Stimulated activated CD4-positive, alpha-beta T cell treated with anti-CD3 and anti-CD28 coated beads, Interleukin-1b, Interleukin-23, amount 100 ng/mL, for 1 hour (primary cell): ENCODE data around the gene SPINK1.
"Not testable (repeated sequence)": the region's sequence is repeated elsewhere in the genome, so short reads cannot be mapped to it uniquely, and the experiment has no call there.

Source experiments
- DNase-seq, 2 donors: peaks; one replicate each; pipeline ENCODE4 v3.0.0-alpha.2; 2020; ENCODE audit warnings: low read depth in 2 of 2

Gene SPINK1

DNA sequence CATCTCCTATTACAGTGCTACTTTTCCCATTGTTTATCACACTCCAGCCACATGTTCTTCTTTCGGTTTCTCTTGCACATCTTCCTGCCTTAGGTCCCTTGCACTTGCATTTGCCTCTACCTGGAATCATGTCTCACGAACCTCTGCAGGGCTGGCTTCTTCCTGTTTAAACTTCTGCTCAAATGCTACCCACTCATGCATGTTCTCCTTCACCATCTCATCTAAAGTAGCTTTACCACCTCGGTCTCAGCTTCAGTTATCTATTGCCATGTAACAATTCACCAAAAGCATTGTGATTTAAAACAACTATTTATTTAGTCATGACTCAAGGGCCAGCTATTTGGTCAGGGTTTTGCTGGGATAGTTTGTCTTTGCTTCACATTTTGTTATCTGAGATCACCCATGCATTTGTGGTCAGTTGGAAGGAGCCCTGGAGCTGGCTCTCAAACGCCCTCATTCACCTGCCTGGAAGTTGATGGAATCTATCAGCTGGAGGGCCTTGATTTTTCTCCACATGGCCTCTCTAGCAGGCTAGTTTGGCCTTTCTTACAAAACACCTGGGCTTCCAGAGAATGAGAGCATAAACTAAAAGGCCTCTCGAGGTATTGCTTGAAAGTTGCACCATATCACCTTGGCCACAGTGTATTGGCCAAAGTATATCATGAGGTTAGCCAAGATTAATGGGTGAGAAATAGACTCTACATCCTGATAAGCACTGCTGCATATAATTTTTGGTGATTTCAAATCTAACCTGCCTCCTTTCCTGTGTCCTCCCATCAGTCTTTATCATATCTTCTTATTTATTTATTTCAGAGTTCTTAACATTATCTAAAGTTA lies 21.4 kb downstream of the SPINK1 start:
- DNase-seq: no peak

- no peak for DNase-seq
These were observed 26.4 kb downstream of the SPINK1 start for GRCh38 chr5:147805030-147805454.

DNA sequence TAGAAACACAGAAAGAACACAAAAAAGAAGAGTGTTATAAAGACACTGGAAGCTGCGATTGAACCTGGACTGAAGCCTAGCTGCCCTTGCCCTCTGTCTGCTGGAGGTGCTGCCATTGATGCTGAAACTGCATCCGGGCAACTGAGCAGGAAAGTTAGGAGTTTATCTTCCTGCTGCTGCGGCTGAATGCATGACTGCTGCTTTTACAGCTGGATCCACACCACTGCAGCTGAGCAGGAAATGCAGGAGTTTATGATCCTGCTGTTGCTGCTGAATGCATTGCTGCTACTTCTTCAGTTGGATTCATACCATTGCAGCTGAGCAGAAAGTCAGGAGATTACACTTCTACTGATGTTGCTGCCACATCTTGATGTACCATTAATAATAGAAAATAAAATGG lies 27.1 kb downstream of the SPINK1 start:
- no peak for DNase-seq

GRCh38 chr5:147803926-147804325 lies 27.5 kb downstream of the SPINK1 start:
- DNase-seq: no peak

DNA sequence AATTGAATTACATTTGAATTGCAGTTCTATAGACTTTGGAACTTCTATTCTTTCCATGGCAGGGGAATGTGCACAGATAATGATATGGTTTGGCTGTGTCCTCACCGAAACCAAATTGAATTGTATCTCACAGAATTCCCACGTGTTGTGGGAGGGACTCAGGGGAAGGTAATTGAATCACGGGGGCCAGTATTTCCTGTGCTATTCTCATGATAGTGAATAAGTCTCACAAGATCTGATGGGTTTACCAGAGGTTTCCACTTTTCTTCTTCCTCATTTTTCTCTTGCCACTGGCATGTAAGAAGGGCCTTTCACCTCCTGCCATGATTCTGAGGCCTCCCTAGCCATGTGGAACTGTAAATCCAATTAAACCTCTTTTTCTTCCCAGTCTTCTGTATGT lies 28.3 kb downstream of the SPINK1 start:
- DNase-seq: not testable (repeated sequence)

- DNase-seq: no peak
These were observed 30.0 kb downstream of the SPINK1 start for GRCh38 chr5:147801461-147801860.

DNA sequence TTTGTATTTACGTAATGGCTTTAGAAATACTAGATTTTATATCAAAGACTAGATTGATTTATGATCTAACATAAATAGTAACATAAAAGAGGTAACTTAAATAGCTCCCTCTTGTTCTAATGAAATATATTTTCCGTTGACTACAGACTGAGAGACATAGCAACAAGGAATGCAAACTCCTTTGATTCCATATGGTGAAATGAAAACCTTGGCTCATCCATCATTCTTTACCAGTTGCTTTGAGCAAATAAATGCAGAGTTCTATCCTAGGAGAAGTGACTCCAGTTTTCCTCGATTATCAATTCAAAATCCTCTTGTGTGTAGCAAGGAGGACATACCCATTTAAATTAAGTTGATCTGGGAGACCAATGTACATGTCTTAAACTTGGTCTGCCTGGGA lies 31.0 kb downstream of the SPINK1 start:
- DNase-seq: no peak

GRCh38 chr5:147796556-147797308 lies 34.7 kb downstream of the SPINK1 start:
- no peak for DNase-seq

- DNase-seq: no peak
These were observed 40.3 kb downstream of the SPINK1 start for GRCh38 chr5:147791181-147791580.

- no peak for DNase-seq
These were observed 41.7 kb downstream of the SPINK1 start for GRCh38 chr5:147789820-147790219.

DNA sequence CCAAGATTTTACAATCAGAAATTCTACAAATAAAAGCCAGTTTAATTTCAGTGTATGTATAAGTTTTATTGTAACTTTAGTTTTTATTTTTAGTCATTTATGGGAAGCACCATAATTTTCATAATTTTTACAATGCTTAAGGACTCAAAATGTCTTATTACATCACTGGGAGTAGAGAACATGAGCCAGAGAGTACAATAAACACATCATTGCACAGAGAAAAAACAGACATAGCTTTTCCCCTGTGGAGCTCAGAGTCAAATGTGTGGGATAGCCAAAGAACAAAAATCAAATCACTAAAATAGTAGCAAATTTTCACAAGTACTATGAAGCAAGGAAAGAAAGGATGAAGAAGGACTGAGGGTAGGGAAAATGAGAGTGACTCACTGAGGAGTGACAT lies 43.4 kb downstream of the SPINK1 start:
- no peak for DNase-seq

- no peak for DNase-seq
These were observed 45.3 kb downstream of the SPINK1 start for GRCh38 chr5:147786142-147786541.

- DNase-seq: no peak
These were observed 47.1 kb downstream of the SPINK1 start for GRCh38 chr5:147784146-147784987.

- peak; percentile 29 to 74 for DNase-seq
These were observed 49.1 kb downstream of the SPINK1 start, which contains the start of gene JAKMIP2 for GRCh38 chr5:147782110-147783028. TSS of gene JAKMIP2 (minus strand) at chr5:147782728. CDS start at chr5:147671806, 110,922 bp downstream.

DNA sequence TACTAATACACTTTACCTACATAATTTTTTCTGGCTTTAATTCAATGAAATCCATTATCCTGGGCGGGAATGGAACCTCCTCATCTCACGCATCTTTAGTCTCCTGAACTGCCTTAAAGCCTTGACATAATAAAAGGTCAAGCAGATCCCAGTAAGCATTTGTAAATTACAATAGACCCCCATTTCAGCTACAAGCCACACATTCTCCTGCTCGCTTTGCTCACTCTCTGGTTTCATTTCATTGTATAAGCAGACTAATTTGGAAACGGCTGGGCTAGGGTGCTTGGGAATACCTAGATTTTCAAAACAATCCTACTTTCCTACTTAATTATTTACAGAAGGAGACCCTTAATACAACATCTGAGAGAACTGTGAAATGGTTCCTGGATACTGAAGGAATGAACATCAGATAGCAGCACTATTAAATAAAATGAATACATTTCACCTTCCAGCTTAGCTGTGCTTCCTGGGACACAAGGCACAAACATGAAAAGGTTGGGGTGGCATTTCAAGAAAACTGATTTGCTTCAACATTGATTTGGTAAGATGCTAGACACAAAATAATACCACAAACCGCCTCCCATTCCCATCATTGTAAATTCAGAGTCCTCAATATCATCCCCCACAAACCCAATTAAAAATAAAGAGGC lies 50.4 kb downstream of the SPINK1 start:
- no peak for DNase-seq

- no peak for DNase-seq
These were observed 51.8 kb downstream of the SPINK1 start for GRCh38 chr5:147779694-147780093.

DNA sequence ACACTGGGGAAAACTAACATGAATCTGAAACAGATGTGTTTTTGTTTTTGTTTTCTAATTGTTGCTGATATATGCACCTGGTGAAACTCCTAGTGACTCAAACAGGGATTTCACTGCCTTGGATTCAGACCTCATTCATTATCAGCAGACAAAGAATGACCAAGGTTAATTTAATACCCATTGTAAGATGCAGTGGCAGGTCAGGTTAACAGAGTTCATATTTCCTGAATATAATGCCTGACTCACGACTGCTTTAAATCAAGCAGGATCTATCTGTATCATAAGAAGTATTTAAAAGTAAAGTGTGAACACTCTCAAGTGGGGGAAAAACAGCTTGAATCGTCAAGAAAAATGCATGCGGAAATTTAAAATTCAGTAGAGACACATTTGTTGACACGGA lies 54.5 kb downstream of the SPINK1 start:
- DNase-seq: no peak
